Smooth muscle cell (in vitro differentiated cells): ENCODE data around the gene GRIK3. TPM values are rescaled to one million over a fixed set of nuclear protein-coding genes. Genes with fewer than 3 reads are reported as not detected.
"Not testable (repeated sequence)": the region's sequence is repeated elsewhere in the genome, so short reads cannot be mapped to it uniquely, and the experiment has no call there.

Source experiments
- DNase-seq: peaks from one replicate; lab custom pipeline; 2025; ENCODE audit not compliant: unreplicated experiment; lab: John Stamatoyannopoulos, UW
- H2AFZ ChIP-seq: fragments of 200-600 bp; sonication (generic); 2 replicates; pipeline ENCODE4 v1.6.0; 2016; ENCODE audit warnings: antibody characterized with exemption, low read depth, mild to moderate bottlenecking
- H3F3A ChIP-seq: fragments of 200-600 bp; sonication (generic); 2 replicates; pipeline ENCODE4 v1.6.0; 2017; ENCODE audit warnings: antibody characterized with exemption, low read depth
- H3K27ac ChIP-seq: fragments of 200-600 bp; sonication (generic); 2 replicates; pipeline ENCODE4 v1.5.1; 2016; ENCODE audit warnings: low read depth, mild to moderate bottlenecking
- H3K27me3 ChIP-seq: fragments of 200-600 bp; sonication (generic); 2 replicates; pipeline ENCODE4 v1.6.1; 2016; ENCODE audit warnings: low read depth, mild to moderate bottlenecking
- H3K36me3 ChIP-seq: fragments of 200-600 bp; sonication (generic); 2 replicates; pipeline ENCODE4 v1.5.1; 2016; ENCODE audit warnings: low read depth
- H3K4me1 ChIP-seq: fragments of 200-600 bp; sonication (generic); 2 replicates; pipeline ENCODE4 v1.5.1; 2016; ENCODE audit warnings: low read depth
- H3K4me2 ChIP-seq: fragments of 200-600 bp; sonication (generic); 2 replicates; pipeline ENCODE4 v1.6.0; 2016; ENCODE audit warnings: mild to moderate bottlenecking
- H3K4me3 ChIP-seq: fragments of 200-600 bp; sonication (generic); 2 replicates; pipeline ENCODE4 v1.5.1; 2016; ENCODE audit warnings: mild to moderate bottlenecking
- H3K79me2 ChIP-seq: fragments of 200-600 bp; sonication (generic); 2 replicates; pipeline ENCODE4 v1.6.0; 2016; ENCODE audit warnings: low read depth, mild to moderate bottlenecking
- H3K9ac ChIP-seq: fragments of 200-600 bp; sonication (generic); 2 replicates; pipeline ENCODE4 v1.6.0; 2016; ENCODE audit warnings: low read depth
- H3K9me3 ChIP-seq: fragments of 200-600 bp; sonication (generic); replicated peaks from 2 replicates; pipeline ENCODE4 v1.5.1; 2016; ENCODE audit warnings: low read depth
- H4K20me1 ChIP-seq: fragments of 200-600 bp; sonication (generic); 2 replicates; pipeline ENCODE4 v1.6.0; 2016; ENCODE audit warnings: low read depth
- CTCF ChIP-seq: fragments of 200-600 bp; sonication (generic); IDR thresholded peaks from 2 replicates; pipeline ENCODE4 v1.5.1; 2017; ENCODE audit warnings: borderline replicate concordance, mild to moderate bottlenecking, antibody characterized with exemption; ENCODE audit not compliant: insufficient read depth, poor library complexity, severe bottlenecking
- WGBS: methylation state at CpG from one replicate; pipeline ENCODE4 v1.1.7; 2016; ENCODE audit warnings: low lambda C conversion rate; 5-methylcytosine and 5-hydroxymethylcytosine counted together
- polyA plus RNA-seq: library from polyadenylated mRNA; unstranded; fragments of >200 nt; fragmentation: Nextera tagmentation; extraction: Ambion mirVana; gene quantifications from 2 replicates; pipeline ENCODE4 v1.2.1, GENCODE V29; 2016
- total RNA-seq: library from RNA; depleted of rRNA; stranded (reverse); fragments of >200 nt; gene quantifications from 2 replicates; pipeline ENCODE4 v1.2.3, GENCODE V29; 2014

The GRIK3 gene
- total and polyA plus RNA-seq, 2 experiments from 2014 or later: 0.04 TPM; not detected in 1

- H2AFZ ChIP-seq: no peak overlapping the region
- peaks cover 5% of the 10 kb centered on the region for H3K4me1 ChIP-seq
- H3K27me3 ChIP-seq: peaks cover 5% of the 10 kb centered on the region
- WGBS: 87% methylated on average over 10 of the region's 10 CpGs
- no peaks in the 10 kb centered on the region for H4K20me1 ChIP-seq
- H3K9me3 ChIP-seq: no peaks in the 10 kb centered on the region
- H3K79me2 ChIP-seq: no peaks in the 10 kb centered on the region
- no peaks in the 10 kb centered on the region for H3K36me3 ChIP-seq
- no peak overlapping the region for H3K9ac ChIP-seq
- no peak overlapping the region for H3K27ac ChIP-seq
- H3F3A ChIP-seq: no peaks in the 10 kb centered on the region
- H3K4me3 ChIP-seq: no peak overlapping the region
- no peak overlapping the region for H3K4me2 ChIP-seq
- no peak for DNase-seq
- TF ChIP-seq CTCF: no peak
These were observed 124.2 kb downstream of the GRIK3 start for GRCh38 chr1:36909946-36910725.

GRCh38 chr1:36909359-36909758 lies 125.0 kb downstream of the GRIK3 start:
- H3K27me3 ChIP-seq, H3F3A ChIP-seq, H3K9me3 ChIP-seq, H4K20me1 ChIP-seq, H2AFZ ChIP-seq, H3K79me2 ChIP-seq, H3K36me3 ChIP-seq, H3K9ac ChIP-seq, H3K27ac ChIP-seq, DNase-seq, H3K4me1 ChIP-seq, H3K4me2 ChIP-seq, H3K4me3 ChIP-seq: not testable (repeated sequence)
- 87% methylated on average over 10 of the region's 10 CpGs for WGBS

GRCh38 chr1:36908096-36908495 lies 126.2 kb downstream of the GRIK3 start:
- no peak overlapping the region for H3K9ac ChIP-seq

GRCh38 chr1:36906555-36906954 lies 127.8 kb downstream of the GRIK3 start:
- no peaks in the 10 kb centered on the region for H3K4me1 ChIP-seq
- no peak for TF ChIP-seq CTCF
- no peak for DNase-seq
- peaks cover 15% of the 10 kb centered on the region for H3K27me3 ChIP-seq
- no peak overlapping the region for H3K27ac ChIP-seq
- H3K9me3 ChIP-seq: no peaks in the 10 kb centered on the region
- H3K4me2 ChIP-seq: no peak overlapping the region
- H3K4me3 ChIP-seq: no peak overlapping the region
- no peak overlapping the region for H2AFZ ChIP-seq
- H3F3A ChIP-seq: no peaks in the 10 kb centered on the region
- no peaks in the 10 kb centered on the region for H4K20me1 ChIP-seq
- WGBS: 88% methylated on average over 3 of the region's 3 CpGs
- H3K36me3 ChIP-seq: no peaks in the 10 kb centered on the region
- no peak overlapping the region for H3K9ac ChIP-seq
- no peaks in the 10 kb centered on the region for H3K79me2 ChIP-seq

More at GRCh38 chr1:36908096-36908495, 126.2 kb downstream of the GRIK3 start:
- H3K36me3 ChIP-seq: no peaks in the 10 kb centered on the region
- H3K4me2 ChIP-seq: no peak overlapping the region
- 92% methylated on average over 3 of the region's 3 CpGs for WGBS
- H3K27ac ChIP-seq: no peak overlapping the region
- peaks cover 15% of the 10 kb centered on the region for H3K27me3 ChIP-seq
- no peaks in the 10 kb centered on the region for H3F3A ChIP-seq
- no peak overlapping the region for H3K4me3 ChIP-seq
- H4K20me1 ChIP-seq: no peaks in the 10 kb centered on the region
- no peak overlapping the region for H2AFZ ChIP-seq
- no peak for DNase-seq
- no peaks in the 10 kb centered on the region for H3K79me2 ChIP-seq
- no peaks in the 10 kb centered on the region for H3K9me3 ChIP-seq
- TF ChIP-seq CTCF: no peak
- H3K4me1 ChIP-seq: no peaks in the 10 kb centered on the region
